Trophoblast cell (in vitro differentiated cells and primary cell): ENCODE data around the gene CA4.

Experiments
- DNase-seq, 2 donors: peaks; one replicate each; pipeline ENCODE4 v3.0.0-alpha.2; 2016
- H2AFZ ChIP-seq: 2 replicates; pipeline ENCODE4 v1.6.1; 2013; ENCODE audit warnings: low read length, moderate library complexity, mild to moderate bottlenecking; ENCODE audit not compliant: insufficient read depth, poor library complexity
- H2AK5ac ChIP-seq: 2 replicates; pipeline ENCODE4 v1.6.1; 2013; ENCODE audit warnings: mild to moderate bottlenecking, low read length
- H2BK120ac ChIP-seq: 2 replicates; pipeline ENCODE4 v1.6.1; 2013; ENCODE audit warnings: low read length, mild to moderate bottlenecking, moderate library complexity; ENCODE audit not compliant: insufficient read depth, poor library complexity
- H2BK12ac ChIP-seq: 2 replicates; pipeline ENCODE4 v1.6.1; 2013; ENCODE audit warnings: mild to moderate bottlenecking, low read length, moderate library complexity
- H2BK5ac ChIP-seq: 2 replicates; pipeline ENCODE4 v1.6.1; 2013; ENCODE audit warnings: low read length, low read depth, moderate library complexity, mild to moderate bottlenecking; ENCODE audit not compliant: poor library complexity
- H3K14ac ChIP-seq: 2 replicates; pipeline ENCODE4 v1.6.1; 2013; ENCODE audit warnings: mild to moderate bottlenecking, low read length
- H3K18ac ChIP-seq: 2 replicates; pipeline ENCODE4 v1.6.1; 2013; ENCODE audit warnings: mild to moderate bottlenecking, low read length
- H3K23ac ChIP-seq: 2 replicates; pipeline ENCODE4 v1.6.1; 2013; ENCODE audit warnings: low read length
- H3K27ac ChIP-seq: 2 replicates; pipeline ENCODE4 v1.5.1; 2013; ENCODE audit warnings: low read depth, mild to moderate bottlenecking, inconsistent platforms, low read length, moderate library complexity
- H3K27me3 ChIP-seq: 2 replicates; pipeline ENCODE4 v1.6.1; 2013; ENCODE audit warnings: inconsistent platforms, mild to moderate bottlenecking, low read length, moderate library complexity; ENCODE audit not compliant: insufficient read depth
- H3K36me3 ChIP-seq, 2 experiments: 1 replicate in 1 of 2; 2 replicates in 1 of 2; pipeline ENCODE4 v1.6.1; 2013; ENCODE audit warnings: low read length in 2 of 2, mild to moderate bottlenecking in 2 of 2, moderate library complexity in 1 of 2; ENCODE audit not compliant: insufficient read depth in 2 of 2, control insufficient read depth in 1 of 2
- H3K4ac ChIP-seq: 2 replicates; pipeline ENCODE4 v1.6.1; 2013; ENCODE audit warnings: low read depth, mild to moderate bottlenecking, low read length, moderate library complexity
- H3K4me1 ChIP-seq, 2 experiments: 1 replicate in 1 of 2; 2 replicates in 1 of 2; pipeline ENCODE4 v1.6.1; 2013; ENCODE audit warnings: low read length in 2 of 2, mild to moderate bottlenecking in 2 of 2, moderate library complexity in 1 of 2; ENCODE audit not compliant: insufficient read depth in 2 of 2, control insufficient read depth in 1 of 2
- H3K4me2 ChIP-seq: 2 replicates; pipeline ENCODE4 v1.6.1; 2013; ENCODE audit warnings: inconsistent platforms, mild to moderate bottlenecking, low read length, moderate library complexity
- H3K4me3 ChIP-seq: 2 replicates; pipeline ENCODE4 v1.5.1; 2013; ENCODE audit warnings: mild to moderate bottlenecking, low read depth, low read length, inconsistent platforms
- H3K79me1 ChIP-seq: one replicate; pipeline ENCODE4 v1.6.1; 2013; ENCODE audit warnings: low read length
- H3K79me2 ChIP-seq: 2 replicates; pipeline ENCODE4 v1.6.1; 2013; ENCODE audit warnings: low read length, mild to moderate bottlenecking; ENCODE audit not compliant: control insufficient read depth, insufficient read depth, poor library complexity
- H3K9ac ChIP-seq: 2 replicates; pipeline ENCODE4 v1.6.1; 2013; ENCODE audit warnings: mild to moderate bottlenecking, low read length
- H3K9me3 ChIP-seq: 2 replicates; pipeline ENCODE4 v1.6.1; 2013; ENCODE audit warnings: low read depth, mild to moderate bottlenecking, control low read depth, inconsistent platforms, low read length; ENCODE audit not compliant: insufficient read depth
- H4K12ac ChIP-seq: 2 replicates; pipeline ENCODE4 v1.6.1; 2013; ENCODE audit warnings: low read depth, mild to moderate bottlenecking, low read length, moderate library complexity
- H4K8ac ChIP-seq: 2 replicates; pipeline ENCODE4 v1.6.1; 2013; ENCODE audit warnings: low read depth, mild to moderate bottlenecking, low read length, moderate library complexity
- H4K91ac ChIP-seq: one replicate; pipeline ENCODE4 v1.6.1; 2013; ENCODE audit warnings: low read depth, mild to moderate bottlenecking, low read length, moderate library complexity
- WGBS: extraction: QIAGEN DNeasy Blood & Tissue Kit; methylation state at CpG from one replicate; pipeline ENCODE4 v1.1.7; 2013; ENCODE audit warnings: missing lambda C conversion rate; ENCODE audit not compliant: insufficient read length, insufficient coverage; ENCODE audit errors: extremely low coverage; 5-methylcytosine and 5-hydroxymethylcytosine counted together

The CA4 gene

DNA sequence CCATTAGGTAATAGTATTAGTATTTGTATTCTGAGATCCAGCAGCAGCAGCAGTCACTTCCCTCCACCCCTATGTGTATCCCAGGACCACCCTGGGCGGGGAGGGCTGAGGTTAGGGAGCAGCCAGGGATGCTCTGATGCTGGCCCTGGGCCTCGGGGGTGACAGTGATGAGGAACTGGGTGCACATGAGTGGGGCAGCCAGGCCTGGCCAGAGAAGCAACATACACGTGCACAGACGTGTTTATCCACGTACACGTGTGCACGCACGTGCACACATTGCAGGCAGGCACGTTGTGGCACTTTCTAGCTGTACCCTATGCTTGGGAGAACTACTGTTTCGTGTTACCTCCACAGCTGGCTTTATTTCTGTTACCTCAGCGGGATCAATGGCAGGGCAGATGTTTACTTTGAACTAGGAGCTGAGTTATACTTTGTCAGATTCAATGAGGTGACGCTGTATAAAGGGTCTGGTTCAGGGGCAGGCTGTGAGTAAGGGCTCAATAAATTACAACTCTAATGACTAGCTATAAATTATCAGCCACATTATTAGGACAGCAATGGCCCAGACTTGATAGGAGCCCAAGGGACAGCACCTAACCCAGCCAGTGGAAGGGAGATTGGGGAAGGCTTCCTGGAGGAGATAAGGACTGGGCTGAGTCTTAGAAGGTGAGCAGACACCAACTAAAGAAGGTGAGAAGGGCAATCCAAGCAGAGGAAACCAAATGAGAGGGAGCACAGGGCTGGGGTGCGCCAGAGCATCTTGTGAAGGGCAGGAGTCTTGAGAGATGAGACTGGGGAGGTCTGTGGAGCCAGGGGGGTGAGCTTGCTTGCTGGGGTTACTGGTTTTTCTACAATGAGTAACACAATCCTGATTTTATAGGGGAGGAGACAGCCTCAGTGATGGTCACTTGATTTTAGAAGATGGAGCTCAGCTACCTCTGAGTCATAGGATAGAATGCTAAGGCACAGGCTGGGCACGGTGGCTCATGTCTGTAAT, 22.4 kb upstream of the CA4 start:
- no CpG with 5 or more reads among the region's 14 CpGs for WGBS
- Histone ChIP-seq H2BK120ac (no peak overlapping the region), H3K4me3 (no peak overlapping the region), H3K79me2 (no peaks in the 10 kb centered on the region), H3K36me3 (no peaks in the 10 kb centered on the region), H4K12ac (no peak overlapping the region), H2BK12ac (no peak overlapping the region), H3K27me3 (no peaks in the 10 kb centered on the region), H3K27ac (no peak overlapping the region), H3K4me2 (no peak overlapping the region), H3K9me3 (no peaks in the 10 kb centered on the region), H2AK5ac (no peak overlapping the region), H3K4ac (no peak overlapping the region), H2AFZ (no peak overlapping the region), H3K18ac (no peak overlapping the region), H4K8ac (no peak overlapping the region), H4K91ac (no peak overlapping the region), H3K9ac (no peak overlapping the region), H3K14ac (no peak overlapping the region), H3K23ac (no peak overlapping the region), H3K79me1 (no peaks in the 10 kb centered on the region), H3K4me1 (no peaks in the 10 kb centered on the region), H2BK5ac (no peak overlapping the region)
- DNase-seq = no peak

GRCh38 chr17:60128171-60128859, 21.5 kb upstream of the CA4 start:
- H2BK12ac ChIP-seq = no peak overlapping the region
- H4K12ac ChIP-seq = no peak overlapping the region
- no peaks in the 10 kb centered on the region for H3K27me3 ChIP-seq
- H3K9ac ChIP-seq = no peak overlapping the region
- no peak overlapping the region for H3K23ac ChIP-seq
- no peak overlapping the region for H3K14ac ChIP-seq
- H3K79me1 ChIP-seq = no peaks in the 10 kb centered on the region
- no peak overlapping the region for H2BK120ac ChIP-seq
- no peak overlapping the region for H2AFZ ChIP-seq
- DNase-seq = no peak
- WGBS = no CpG with 5 or more reads among the region's 8 CpGs
- H3K4ac ChIP-seq = no peak overlapping the region
- H3K36me3 ChIP-seq = no peaks in the 10 kb centered on the region
- no peak overlapping the region for H4K8ac ChIP-seq
- no peak overlapping the region for H3K4me2 ChIP-seq
- H3K18ac ChIP-seq = no peak overlapping the region
- H3K79me2 ChIP-seq = no peaks in the 10 kb centered on the region
- H2AK5ac ChIP-seq = no peak overlapping the region
- no peaks in the 10 kb centered on the region for H3K4me1 ChIP-seq
- H3K27ac ChIP-seq = no peak overlapping the region
- no peaks in the 10 kb centered on the region for H3K9me3 ChIP-seq
- H4K91ac ChIP-seq = no peak overlapping the region
- H2BK5ac ChIP-seq = no peak overlapping the region
- no peak overlapping the region for H3K4me3 ChIP-seq

- Histone ChIP-seq H3K23ac (no peak overlapping the region), H3K9me3 (no peaks in the 10 kb centered on the region), H3K36me3 (no peaks in the 10 kb centered on the region), H2BK120ac (no peak overlapping the region), H4K8ac (no peak overlapping the region), H3K79me1 (no peaks in the 10 kb centered on the region), H3K4me2 (no peak overlapping the region), H3K79me2 (no peaks in the 10 kb centered on the region), H3K14ac (no peak overlapping the region), H2AK5ac (no peak overlapping the region), H3K4me1 (no peaks in the 10 kb centered on the region), H2BK5ac (no peak overlapping the region), H3K18ac (no peak overlapping the region), H2AFZ (no peak overlapping the region), H4K12ac (no peak overlapping the region), H3K4me3 (no peak overlapping the region), H4K91ac (no peak overlapping the region), H3K9ac (no peak overlapping the region), H3K27me3 (no peaks in the 10 kb centered on the region), H3K4ac (no peak overlapping the region), H2BK12ac (no peak overlapping the region), H3K27ac (no peak overlapping the region)
- DNase-seq = no peak
- WGBS = no CpG with 5 or more reads among the region's 4 CpGs
Observed at GRCh38 chr17:60129164-60129563, 20.6 kb upstream of the CA4 start.

DNA sequence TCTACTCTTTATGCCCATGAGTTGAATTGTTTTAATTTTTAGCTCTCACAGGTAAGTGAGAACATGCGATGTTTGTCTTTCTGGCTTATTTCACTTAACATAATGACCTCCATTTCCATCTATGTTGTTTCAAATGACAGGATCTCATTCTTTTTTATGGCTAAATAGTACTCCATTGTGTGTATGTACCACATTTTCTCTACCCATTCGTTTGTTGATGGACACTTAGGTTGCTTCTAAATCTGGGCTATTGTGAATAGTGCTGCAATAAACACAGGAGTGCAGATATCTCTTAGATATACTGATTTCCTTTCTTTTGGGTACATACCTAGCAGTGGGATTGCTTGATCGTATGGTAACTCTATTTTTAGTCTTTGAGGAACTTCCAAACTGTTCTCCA, 19.3 kb upstream of the CA4 start:
- Histone ChIP-seq H2BK120ac (no peak overlapping the region), H3K27me3 (no peaks in the 10 kb centered on the region), H3K23ac (no peak overlapping the region), H2AFZ (no peak overlapping the region), H3K9ac (no peak overlapping the region), H2BK12ac (no peak overlapping the region), H4K91ac (no peak overlapping the region), H3K79me1 (peaks cover 2% of the 10 kb centered on the region), H3K9me3 (no peaks in the 10 kb centered on the region), H3K4me2 (no peak overlapping the region), H3K79me2 (peaks cover 1% of the 10 kb centered on the region), H4K8ac (no peak overlapping the region), H3K4me3 (no peak overlapping the region), H3K14ac (no peak overlapping the region), H3K27ac (no peak overlapping the region), H3K18ac (no peak overlapping the region), H3K4me1 (peaks cover 5% of the 10 kb centered on the region in 2 experiments), H2BK5ac (no peak overlapping the region), H3K36me3 (no peaks in the 10 kb centered on the region), H2AK5ac (no peak overlapping the region), H4K12ac (no peak overlapping the region), H3K4ac (no peak overlapping the region)
- no peak for DNase-seq
- no CpG with 5 or more reads among the region's 3 CpGs for WGBS
